B cell (primary cell): ENCODE measurements around the gene SLC36A1. TPM values are rescaled to one million over a fixed set of nuclear protein-coding genes. Genes with fewer than 3 reads are reported as not detected.

Experiments
- ATAC-seq: fragments of 200-7000 bp; cut with Tn5 transposase; one replicate; pipeline ENCODE4 v1.10.0; 2021; ENCODE audit warnings: low read depth, mild to moderate bottlenecking, moderate number of reproducible peaks, moderate library complexity
- CTCF ChIA-PET: fragments of 350-600 bp; sonication (Branson Sonifier 250); formaldehyde crosslinking; loops from one replicate; lab custom pipeline; 2021; ENCODE audit warnings: antibody characterized with exemption, inconsistent platforms; lab: Charles Lee
- POLR2A ChIA-PET: fragments of 350-600 bp; sonication (Branson Sonifier 250); formaldehyde crosslinking; loops from one replicate; lab custom pipeline; 2021; ENCODE audit warnings: antibody characterized with exemption; lab: Charles Lee
- DNase-seq: peaks from one replicate; pipeline ENCODE4 v3.0.0; 2013
- H2AFZ ChIP-seq: 2 replicates; pipeline ENCODE4 v1.6.1; 2012; ENCODE audit warnings: mild to moderate bottlenecking, low read depth, low read length; ENCODE audit not compliant: insufficient read depth, poor library complexity, severe bottlenecking
- H3K27ac ChIP-seq, 2 donors: 1 replicate in 1 of 2; 2 replicates in 1 of 2; pipeline ENCODE4 v1.5.1; 2012 to 2013; ENCODE audit warnings: low read length in 2 of 2, mild to moderate bottlenecking in 2 of 2, moderate library complexity in 1 of 2
- H3K27me3 ChIP-seq, 4 experiments: fragments of 200-600 bp in 1 of 4; sonication (generic) in 1 of 4; replicated peaks in 1 of 4; 1 replicate in 2 of 4; 2 replicates in 2 of 4; pipeline versions ENCODE4 v1.6.1 to v1.7.0; 2013 to 2016; ENCODE audit warnings: low read length in 3 of 4, mild to moderate bottlenecking in 2 of 4, mixed read lengths in 1 of 4, moderate library complexity in 1 of 4; ENCODE audit not compliant: insufficient read depth in 4 of 4, control insufficient read depth in 3 of 4; ENCODE audit errors: control extremely low read depth in 1 of 4
- H3K36me3 ChIP-seq, 2 experiments: replicated peaks in 1 of 2; 1 replicate in 1 of 2; 2 replicates in 1 of 2; pipeline versions ENCODE4 v1.6.1 to v1.7.1; 2013; ENCODE audit warnings: low read length in 1 of 2; ENCODE audit not compliant: insufficient read depth in 2 of 2, control insufficient read depth in 1 of 2; ENCODE audit errors: control extremely low read depth in 1 of 2, extremely low read depth in 1 of 2
- H3K4me1 ChIP-seq, 2 donors: fragments of 200-600 bp in 1 of 2; sonication (generic) in 1 of 2; 1 replicate in 1 of 2; 2 replicates in 1 of 2; pipeline versions ENCODE4 v1.5.1 to v1.6.1; 2013 to 2017; ENCODE audit warnings: low read length in 2 of 2; ENCODE audit not compliant: control insufficient read depth in 2 of 2, insufficient read depth in 2 of 2
- H3K4me2 ChIP-seq: replicated peaks from 2 replicates; pipeline ENCODE3; 2012; ENCODE audit warnings: mild to moderate bottlenecking, low read depth, low read length; ENCODE audit not compliant: poor library complexity, severe bottlenecking
- H3K4me3 ChIP-seq, 5 experiments: fragments of 200-600 bp in 1 of 5; sonication (generic) in 1 of 5; 1 replicate in 3 of 5; 2 replicates in 2 of 5; pipeline versions ENCODE4 v1.5.1 to v1.7.0; 2011 to 2016; ENCODE audit warnings: low read length in 4 of 5, mild to moderate bottlenecking in 4 of 5, low read depth in 2 of 5, control low read depth in 1 of 5, moderate library complexity in 1 of 5; ENCODE audit not compliant: insufficient read depth in 1 of 5; ENCODE audit errors: control extremely low read depth in 1 of 5, extremely low read depth in 1 of 5
- H3K79me2 ChIP-seq: fragments of 200-600 bp; sonication (generic); one replicate; pipeline ENCODE4 v1.6.0; 2016; ENCODE audit warnings: low read length; ENCODE audit not compliant: control insufficient read depth, insufficient read depth
- H3K9ac ChIP-seq: fragments of 200-600 bp; sonication (generic); 2 replicates; pipeline ENCODE4 v1.6.1; 2017; ENCODE audit warnings: mild to moderate bottlenecking, low read length, moderate library complexity
- H3K9me3 ChIP-seq, 3 donors: one replicate each; pipeline versions ENCODE4 v1.6.1 to v1.7.1; 2013; ENCODE audit warnings: low read length in 2 of 3; ENCODE audit not compliant: control insufficient read depth in 2 of 3, insufficient read depth in 1 of 3; ENCODE audit errors: control extremely low read depth in 1 of 3
- H4K20me1 ChIP-seq: 2 replicates; pipeline ENCODE4 v1.6.0; 2012; ENCODE audit warnings: mild to moderate bottlenecking, low read length; ENCODE audit not compliant: insufficient read depth, control insufficient read depth, poor library complexity, severe bottlenecking
- H3K27ac Mint-ChIP-seq: one replicate; pipeline ENCODE4 v1.8.0; 2021; ENCODE audit warnings: mixed read lengths
- H3K27me3 Mint-ChIP-seq: one replicate; pipeline ENCODE4 v1.8.0; 2021; ENCODE audit warnings: mixed read lengths
- H3K4me1 Mint-ChIP-seq: one replicate; pipeline ENCODE4 v1.8.0; 2021; ENCODE audit warnings: mixed read lengths
- H3K4me3 Mint-ChIP-seq: one replicate; pipeline ENCODE4 v1.8.0; 2021; ENCODE audit warnings: mixed read lengths
- H3K9me3 Mint-ChIP-seq: one replicate; pipeline ENCODE4 v1.8.0; 2022; ENCODE audit warnings: mixed read lengths; ENCODE audit not compliant: insufficient read depth
- EZH2 ChIP-seq: IDR thresholded peaks from 2 replicates; pipeline ENCODE4 v1.6.1; 2012; ENCODE audit warnings: borderline replicate concordance, low read depth, mild to moderate bottlenecking, moderate library complexity, low read length; ENCODE audit not compliant: insufficient read depth, poor library complexity, severe bottlenecking
- WGBS: methylation state at CpG from one replicate; pipeline ENCODE4 v1.1.5; 2013; ENCODE audit warnings: missing lambda C conversion rate; ENCODE audit not compliant: insufficient coverage; 5-methylcytosine and 5-hydroxymethylcytosine counted together
- intact Hi-C: fragments of 100-400 bp; cut with micrococcal nuclease; formaldehyde crosslinking; loops from one replicate; pipeline ENCODE4 v1.10.0; 2022
- polyA plus RNA-seq: library from polyadenylated mRNA; depleted of rRNA; stranded (reverse); fragments of >200 nt; gene quantifications from 2 replicates; pipeline ENCODE4 v1.2.3, GENCODE V29; 2012
- total RNA-seq, 2 donors: library from RNA; stranded (reverse); fragments of 120-200 nt in 1 of 2; gene quantifications; 1 replicate in 1 of 2; 2 replicates in 1 of 2; pipeline versions ENCODE4 v1.2.3 to v1.2.4, GENCODE V29; 2013 to 2022
- TF ChIP-seq, protein P1 (sequence below): fragments of 200-600 bp; IDR thresholded peaks from one replicate; pipeline ENCODE4 v1.8.0; 2022; ENCODE audit warnings: antibody characterized with exemption, mild to moderate bottlenecking

Gene SLC36A1
- total and polyA plus RNA-seq, 2 donors (not counting 1 experiment from before 2014, with no cell fraction given): 4.0 to 15.1 TPM

DNA sequence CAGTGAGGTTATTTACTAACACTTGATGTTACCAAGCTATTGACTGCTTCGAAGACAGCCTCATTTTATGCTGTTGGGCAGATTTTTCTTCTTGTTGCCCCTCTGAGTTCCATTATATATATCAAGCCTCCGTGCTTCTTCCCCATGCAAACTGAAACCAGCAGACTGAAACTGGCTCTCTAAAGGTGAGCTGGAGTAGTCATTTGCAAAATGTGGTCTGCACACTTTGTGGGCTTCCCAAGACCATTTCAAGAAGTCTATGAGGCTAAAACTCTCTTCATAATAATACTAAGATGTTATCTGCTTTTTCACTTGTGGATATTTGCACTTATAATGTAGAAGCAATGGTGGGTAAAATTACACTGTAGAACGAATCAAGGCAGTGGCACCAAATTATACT lies 13.9 kb downstream of the SLC36A1 start:
- no peak overlapping the region for H3K4me3 Mint-ChIP-seq
- Histone ChIP-seq H2AFZ (no peak overlapping the region), H3K9ac (no peak overlapping the region), H3K4me1 (no peaks in the 10 kb centered on the region), H3K9me3 (no peaks in the 10 kb centered on the region), H3K27ac (no peak overlapping the region), H3K36me3 (peaks cover 21 to 24% of the 10 kb centered on the region in 2 experiments), H4K20me1 (no peaks in the 10 kb centered on the region), H3K4me2 (no peak overlapping the region), H3K27me3 (no peaks in the 10 kb centered on the region), H3K4me3 (no peak overlapping the region), H3K79me2 (no peaks in the 10 kb centered on the region)
- no peak for DNase-seq
- H3K27ac Mint-ChIP-seq: no peak overlapping the region
- TF ChIP-seq, protein P1, sequence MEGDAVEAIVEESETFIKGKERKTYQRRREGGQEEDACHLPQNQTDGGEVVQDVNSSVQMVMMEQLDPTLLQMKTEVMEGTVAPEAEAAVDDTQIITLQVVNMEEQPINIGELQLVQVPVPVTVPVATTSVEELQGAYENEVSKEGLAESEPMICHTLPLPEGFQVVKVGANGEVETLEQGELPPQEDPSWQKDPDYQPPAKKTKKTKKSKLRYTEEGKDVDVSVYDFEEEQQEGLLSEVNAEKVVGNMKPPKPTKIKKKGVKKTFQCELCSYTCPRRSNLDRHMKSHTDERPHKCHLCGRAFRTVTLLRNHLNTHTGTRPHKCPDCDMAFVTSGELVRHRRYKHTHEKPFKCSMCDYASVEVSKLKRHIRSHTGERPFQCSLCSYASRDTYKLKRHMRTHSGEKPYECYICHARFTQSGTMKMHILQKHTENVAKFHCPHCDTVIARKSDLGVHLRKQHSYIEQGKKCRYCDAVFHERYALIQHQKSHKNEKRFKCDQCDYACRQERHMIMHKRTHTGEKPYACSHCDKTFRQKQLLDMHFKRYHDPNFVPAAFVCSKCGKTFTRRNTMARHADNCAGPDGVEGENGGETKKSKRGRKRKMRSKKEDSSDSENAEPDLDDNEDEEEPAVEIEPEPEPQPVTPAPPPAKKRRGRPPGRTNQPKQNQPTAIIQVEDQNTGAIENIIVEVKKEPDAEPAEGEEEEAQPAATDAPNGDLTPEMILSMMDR: no peak
- no peak for TF ChIP-seq EZH2
- ChIA-PET POLR2A (no interaction called here), CTCF (no interaction called here)
- intact Hi-C loops: no loop called here
- no peaks in the 10 kb centered on the region for H3K9me3 Mint-ChIP-seq
- no peak for ATAC-seq
- H3K4me1 Mint-ChIP-seq: no peaks in the 10 kb centered on the region
- no peaks in the 10 kb centered on the region for H3K27me3 Mint-ChIP-seq
- 100% methylated on average over 1 of the region's 3 CpGs for WGBS

DNA sequence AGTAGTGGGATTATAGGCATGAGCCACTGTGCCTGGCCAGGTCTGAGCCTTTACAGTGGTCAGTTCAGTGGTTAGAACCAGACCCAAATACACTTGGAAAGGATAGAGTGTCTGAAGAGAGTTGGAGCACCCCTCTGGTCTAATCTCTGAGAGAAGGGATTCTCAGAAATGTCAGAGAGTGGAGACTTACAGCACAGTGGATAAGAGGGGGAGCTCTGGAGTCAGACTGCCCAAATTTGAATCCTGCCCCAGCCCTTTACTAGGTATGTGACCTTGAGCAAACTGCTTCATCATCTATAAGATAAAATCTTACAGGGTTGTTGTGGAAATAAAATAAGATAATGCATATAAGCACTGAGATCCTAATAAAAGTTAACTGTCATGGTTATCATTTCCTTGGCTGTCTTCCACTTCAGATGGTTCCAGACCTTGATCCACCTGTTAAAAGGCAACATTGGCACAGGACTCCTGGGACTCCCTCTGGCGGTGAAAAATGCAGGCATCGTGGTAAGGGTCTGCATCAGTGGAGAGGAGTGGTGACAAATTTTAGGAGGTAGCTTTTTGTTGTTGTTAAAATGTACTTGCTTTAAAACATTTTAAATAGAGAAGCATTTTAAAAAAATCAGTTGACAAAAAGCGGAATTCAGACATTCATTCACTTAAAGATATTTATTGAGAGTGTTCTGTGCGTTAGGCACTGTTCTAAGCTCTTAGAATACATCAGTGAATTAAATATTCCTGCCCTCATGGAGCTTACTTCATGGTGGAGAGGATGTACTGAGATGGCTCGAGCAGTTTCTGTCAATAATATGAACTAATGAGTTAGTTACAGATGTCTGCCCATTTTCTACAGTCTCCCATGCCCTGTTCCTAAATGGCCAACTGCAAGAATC lies 16.0 kb downstream of the SLC36A1 start:
- Histone ChIP-seq H3K27ac (no peak overlapping the region), H3K36me3 (peaks cover 24 to 33% of the 10 kb centered on the region in 2 experiments), H3K27me3 (no peaks in the 10 kb centered on the region), H3K79me2 (no peaks in the 10 kb centered on the region), H3K9me3 (no peaks in the 10 kb centered on the region), H3K9ac (no peak overlapping the region), H4K20me1 (no peaks in the 10 kb centered on the region), H3K4me3 (no peak overlapping the region), H2AFZ (no peak overlapping the region), H3K4me1 (no peaks in the 10 kb centered on the region), H3K4me2 (no peak overlapping the region)
- Mint-ChIP-seq H3K27ac (no peak overlapping the region), H3K4me3 (no peak overlapping the region), H3K9me3 (no peaks in the 10 kb centered on the region), H3K27me3 (no peaks in the 10 kb centered on the region), H3K4me1 (no peaks in the 10 kb centered on the region)
- no peak for ATAC-seq
- no CpG with 5 or more reads among the region's 5 CpGs for WGBS
- POLR2A ChIA-PET: no interaction called here
- TF ChIP-seq, protein P1: no peak
- TF ChIP-seq EZH2: no peak
- intact Hi-C loops: no loop called here
- CTCF ChIA-PET: interaction anchor here (1.0 to 1.5 kb wide), 5 partner anchors 8 to 196 kb away, joined by 3 to 11 read pairs (median 3); partner anchors contain the start of gene SLC36A1
- DNase-seq: no peak
